NCI-H510A (cell line): ENCODE data around the gene OR51V1.
"Not testable (repeated sequence)": the region's sequence is repeated elsewhere in the genome, so short reads cannot be mapped to it uniquely, and the experiment has no call there.

Source experiments
- DNase-seq: peaks from one replicate; lab custom pipeline; 2025; lab: John Stamatoyannopoulos, UW

Gene OR51V1

GRCh38 chr11:5200582-5200981 lies at the start of gene OR51V1:
TSS of gene OR51V1 (minus strand) at chr11:5200682. CDS start at chr11:5200682, 0 bp downstream.
- DNase-seq, result no peak

GRCh38 chr11:5249807-5250396 lies 49.4 kb upstream of the OR51V1 start, which contains the start of gene HBG1:
TSS of gene HBG1 (minus strand) at chr11:5249857. CDS start at chr11:5249804, 53 bp downstream.
- DNase-seq, result not testable (repeated sequence)

GRCh38 chr11:5248498-5248897 lies 48.0 kb upstream of the OR51V1 start:
- not testable (repeated sequence) for DNase-seq

- no peak for DNase-seq
Measured at GRCh38 chr11:5247472-5248192, 47.1 kb upstream of the OR51V1 start.

- DNase-seq, result no peak
Measured at GRCh38 chr11:5246772-5247471, 46.4 kb upstream of the OR51V1 start.

GRCh38 chr11:5245155-5245554 lies 44.7 kb upstream of the OR51V1 start:
- no peak for DNase-seq

GRCh38 chr11:5243816-5244180 lies 43.3 kb upstream of the OR51V1 start:
- no peak for DNase-seq

- no peak for DNase-seq
Measured at GRCh38 chr11:5242933-5243815, 42.7 kb upstream of the OR51V1 start.

- no peak for DNase-seq
Measured at GRCh38 chr11:5242208-5242607, 41.7 kb upstream of the OR51V1 start.

- no peak for DNase-seq
Measured at GRCh38 chr11:5241458-5241857, 41.0 kb upstream of the OR51V1 start.

- DNase-seq, result no peak
Measured at GRCh38 chr11:5240458-5240857, 40.0 kb upstream of the OR51V1 start.

GRCh38 chr11:5240056-5240455 lies 39.6 kb upstream of the OR51V1 start:
- DNase-seq, result no peak

GRCh38 chr11:5239046-5239445 lies 38.6 kb upstream of the OR51V1 start:
- no peak for DNase-seq

- no peak for DNase-seq
Measured at GRCh38 chr11:5238486-5238885, 38.0 kb upstream of the OR51V1 start.

GRCh38 chr11:5237420-5237819 lies 36.9 kb upstream of the OR51V1 start:
- no peak for DNase-seq

GRCh38 chr11:5235364-5236095 lies 35.0 kb upstream of the OR51V1 start:
- DNase-seq, result no peak

- DNase-seq, result no peak
Measured at GRCh38 chr11:5234381-5234834, 33.9 kb upstream of the OR51V1 start, which contains the start of gene HBD. TSS of gene HBD (minus strand) at chr11:5234483. CDS start at chr11:5234433, 50 bp downstream.

GRCh38 chr11:5233307-5233706 lies 32.8 kb upstream of the OR51V1 start:
- no peak for DNase-seq

- DNase-seq, result no peak
Measured at GRCh38 chr11:5232821-5233220, 32.3 kb upstream of the OR51V1 start.

- DNase-seq, result no peak
Measured at GRCh38 chr11:5232176-5232575, 31.7 kb upstream of the OR51V1 start.

GRCh38 chr11:5231111-5231510 lies 30.6 kb upstream of the OR51V1 start:
- no peak for DNase-seq
